NOMO-1 treated with DMSO at 0.1 percent for 48 hours (cell line): ENCODE measurements around the gene GJA3.
A peak's percentile ranks its signal among the peaks of the same experiment; 100 is the strongest.

Experiments used
- DNase-seq: peaks from one replicate; lab custom pipeline; 2025; ENCODE audit not compliant: unreplicated experiment; lab: John Stamatoyannopoulos, UW

Gene GJA3

DNA sequence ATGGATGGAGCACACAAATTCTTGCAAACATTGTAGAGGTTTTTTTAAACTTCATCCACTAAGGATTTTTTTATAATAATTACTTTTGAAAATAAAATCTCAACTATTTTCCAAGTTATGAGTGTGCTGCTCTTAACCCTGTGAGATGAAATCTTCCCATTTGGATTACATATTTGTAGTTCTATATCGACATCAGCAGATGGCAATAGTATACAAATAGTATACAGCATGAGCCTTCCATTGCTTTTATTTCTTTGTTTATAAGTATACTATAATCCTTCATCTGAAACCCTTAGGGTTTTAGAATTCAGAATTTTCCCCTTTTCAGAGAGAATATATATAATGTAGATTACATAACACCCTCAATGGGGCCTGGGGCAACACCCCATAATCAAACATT lies 70.5 kb downstream of the GJA3 start:
- peak; percentile 8 for DNase-seq
